NT2/D1 (cell line): ENCODE results near the gene BDKRB1.

Experiments
- SUZ12 ChIP-seq: IDR thresholded peaks from 2 replicates; pipeline ENCODE4 v1.6.1; 2011; ENCODE audit not compliant: insufficient read length, insufficient read depth; ENCODE audit errors: extremely low read depth
- YY1 ChIP-seq: IDR thresholded peaks from 2 replicates; pipeline ENCODE4 v1.6.1; 2011; ENCODE audit not compliant: insufficient read length, insufficient read depth

GRCh38 chr14:96231526-96232130 is 24.4 kb upstream of the BDKRB1 start:
- TF ChIP-seq SUZ12 (no peak), YY1 (no peak)
